OCI-LY3 (cell line): ENCODE results near the gene NUP42.

Experiments used
- CTCF ChIP-seq: fragments of 200-600, 300-600 bp; sonication (generic); IDR thresholded peaks from 2 replicates; pipeline ENCODE4 v1.5.1; 2014; ENCODE audit warnings: antibody characterized with exemption, low read length, low read depth
- EZH2phosphoT487 ChIP-seq: fragments of 200-600 bp; shearing (Covaris generic); IDR thresholded peaks from 2 replicates; pipeline ENCODE4 v1.6.1; 2018; ENCODE audit warnings: antibody characterized with exemption, mixed run types, low read depth

GRCh38 chr7:23133797-23134196 is 48.1 kb upstream of the NUP42 start:
- TF ChIP-seq CTCF: no peak
- no peak for TF ChIP-seq EZH2phosphoT487
